Kasumi-1 (cell line): ENCODE results near the gene GRK4.
A peak's percentile ranks its signal among the peaks of the same experiment; 100 is the strongest.
"Not testable (repeated sequence)": the region's sequence is repeated elsewhere in the genome, so short reads cannot be mapped to it uniquely, and the experiment has no call there.

Experiments used
- DNase-seq, 2 experiments: peaks; one replicate each; lab custom pipeline; 2025; lab: John Stamatoyannopoulos, UW

GRK4 gene

DNA sequence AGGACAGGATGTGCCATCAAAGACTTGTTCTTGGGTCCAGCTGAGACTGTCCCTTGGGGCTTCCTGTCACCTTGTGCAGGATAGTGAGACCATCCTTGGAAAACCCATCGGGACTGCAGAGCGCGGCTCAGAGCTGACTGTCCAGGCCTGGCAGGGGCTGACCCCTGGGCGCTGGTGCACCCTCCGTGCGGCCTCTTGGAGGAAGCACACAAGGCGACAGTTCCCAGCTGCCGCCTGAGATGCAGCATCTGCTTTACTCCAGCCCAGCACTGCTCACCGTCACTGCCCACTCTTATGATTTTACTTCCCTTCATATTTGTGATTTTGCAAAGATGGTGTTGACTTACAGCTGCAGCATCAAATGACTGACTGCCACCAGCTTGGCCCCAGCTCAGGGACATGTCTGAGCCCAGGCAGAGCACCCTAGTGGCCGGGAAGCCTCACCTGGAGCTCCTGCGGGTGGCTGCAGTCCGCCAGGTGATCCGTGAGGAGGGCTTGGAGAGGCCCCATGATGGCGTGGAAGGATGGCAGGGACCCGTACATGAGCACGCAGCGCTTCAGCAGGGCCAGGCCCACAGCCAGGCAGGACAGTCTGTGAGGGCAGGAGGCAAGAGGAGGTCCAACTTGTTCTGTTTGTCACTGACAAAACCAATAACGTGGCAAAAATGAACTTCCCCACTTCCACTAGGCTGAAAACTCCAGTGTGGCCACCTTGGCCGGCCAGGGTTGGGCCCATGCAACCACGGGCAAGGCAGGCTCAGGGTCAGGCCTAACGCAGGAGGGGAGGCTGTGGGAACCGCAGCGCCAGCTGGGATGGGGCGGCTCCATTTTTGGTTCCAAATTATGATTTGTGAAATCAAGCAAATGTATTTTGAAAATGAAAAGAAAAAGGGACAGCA lies 22.0 kb upstream of the GRK4 start:
- no peak for DNase-seq

DNA sequence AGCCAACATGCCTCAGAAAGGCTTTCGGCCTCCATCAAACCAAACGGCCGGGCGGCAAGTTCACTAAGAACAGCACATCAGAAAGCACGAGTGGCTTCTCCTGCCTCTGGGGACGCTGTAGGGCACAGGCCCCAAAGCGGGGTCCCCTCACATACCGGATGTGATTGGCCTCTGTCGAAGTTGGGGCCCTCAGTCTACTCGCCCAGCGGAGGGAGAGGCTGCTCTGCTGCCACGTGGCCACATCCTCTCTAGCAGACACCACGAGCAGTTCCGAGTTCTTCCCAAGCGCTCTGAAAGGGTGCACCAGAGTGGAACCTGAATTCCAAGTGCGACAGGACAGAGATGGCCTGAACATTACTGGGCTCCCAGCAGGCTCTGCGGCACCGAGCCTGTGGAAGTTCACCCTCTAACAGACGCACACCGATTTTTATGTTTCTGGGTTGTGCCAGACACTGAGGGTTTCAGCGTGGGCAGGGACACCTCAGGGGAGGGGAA lies 21.3 kb upstream of the GRK4 start:
- no peak for DNase-seq

DNA sequence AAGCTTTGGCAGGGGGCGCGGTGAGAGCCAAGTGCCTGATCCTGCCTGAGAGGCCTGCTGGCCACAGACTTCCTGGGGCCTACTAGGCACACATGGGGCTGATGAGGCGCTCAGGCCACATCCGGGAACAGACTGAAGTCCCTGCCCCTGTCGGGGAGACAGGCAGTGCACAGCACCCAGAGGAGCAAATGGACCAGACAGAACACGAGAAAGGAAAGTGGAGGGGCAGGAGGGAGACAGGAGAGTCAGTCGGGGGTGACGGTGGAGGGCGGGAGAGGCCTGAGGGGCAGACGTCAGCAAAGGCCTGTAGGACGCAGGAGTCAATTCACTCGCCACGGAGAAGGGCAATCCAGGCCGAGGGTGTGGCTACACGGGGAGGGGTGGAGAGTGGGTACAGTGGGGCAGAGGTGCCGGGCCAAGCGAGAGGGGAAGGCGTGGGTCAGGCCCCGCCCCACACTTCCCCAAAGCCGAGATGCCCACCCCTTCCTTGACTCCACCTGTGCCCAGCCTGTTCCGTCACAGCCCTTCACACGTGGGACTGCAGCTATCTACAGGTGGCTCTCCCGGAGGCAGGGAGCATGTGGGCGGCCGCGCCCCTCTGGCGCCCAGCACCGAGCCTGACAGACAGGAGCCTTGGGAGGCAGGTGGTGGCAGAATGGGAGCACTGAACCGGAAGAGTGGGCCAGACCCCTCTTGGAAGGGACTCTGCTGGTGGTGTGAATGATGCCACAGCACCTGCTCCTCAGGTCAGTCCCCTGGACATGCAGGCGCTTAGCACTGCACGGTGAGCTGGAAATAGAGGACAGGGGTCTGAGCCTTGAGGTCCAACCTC lies 20.6 kb upstream of the GRK4 start:
- DNase-seq = no peak

DNA sequence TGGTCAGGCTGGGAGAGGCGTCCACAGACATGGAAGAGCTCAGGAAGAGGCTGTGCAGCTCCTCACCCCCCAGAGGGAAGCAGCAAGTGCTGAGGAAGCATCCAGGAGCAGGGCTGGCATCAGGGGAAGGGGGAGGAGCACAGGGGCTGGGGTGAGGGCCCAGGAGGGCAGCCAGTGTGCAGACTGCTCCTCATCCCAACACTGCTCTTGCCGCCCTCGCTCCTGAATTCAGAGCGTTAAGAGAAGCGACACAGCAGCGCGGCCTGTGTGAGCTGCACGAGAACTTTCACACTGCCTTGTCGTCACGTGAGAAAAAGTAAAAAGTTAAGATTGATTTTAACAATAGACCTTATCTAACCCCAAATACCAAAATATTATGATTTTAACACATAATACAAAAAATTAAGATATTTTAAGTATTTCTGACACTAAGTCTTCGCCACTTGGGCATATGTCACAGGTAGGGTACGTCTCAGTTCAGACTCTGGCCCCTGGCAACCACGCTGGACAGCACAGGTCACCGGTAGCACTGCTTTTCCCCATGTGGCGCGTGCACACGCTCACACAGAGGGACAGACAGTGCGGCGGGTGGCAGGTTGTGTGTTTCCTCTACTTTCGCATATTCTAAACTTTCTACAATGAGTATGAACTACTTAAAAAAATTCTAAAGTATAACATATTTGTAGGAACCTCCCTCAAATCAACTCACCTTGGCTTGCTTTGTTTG lies 19.8 kb upstream of the GRK4 start:
- DNase-seq = no peak

DNA sequence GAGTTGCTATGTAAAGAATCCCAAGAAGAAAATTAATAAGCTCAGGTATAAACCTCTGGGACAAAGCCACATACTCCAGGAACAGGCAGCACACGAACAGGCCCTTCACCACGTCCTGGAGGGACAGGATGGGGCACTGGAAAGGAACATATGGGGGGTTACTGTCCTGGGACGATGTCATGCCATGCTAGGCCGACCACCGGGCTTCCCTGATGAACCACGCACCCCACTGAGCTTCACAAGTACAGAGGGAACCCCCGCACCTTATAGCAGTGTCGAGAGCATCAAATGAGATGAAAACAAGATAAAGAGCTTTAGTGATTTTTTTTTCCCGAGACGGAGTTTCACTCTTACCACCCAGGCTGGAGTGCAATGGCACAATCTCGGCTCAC lies 19.3 kb upstream of the GRK4 start:
- no peak for DNase-seq

DNA sequence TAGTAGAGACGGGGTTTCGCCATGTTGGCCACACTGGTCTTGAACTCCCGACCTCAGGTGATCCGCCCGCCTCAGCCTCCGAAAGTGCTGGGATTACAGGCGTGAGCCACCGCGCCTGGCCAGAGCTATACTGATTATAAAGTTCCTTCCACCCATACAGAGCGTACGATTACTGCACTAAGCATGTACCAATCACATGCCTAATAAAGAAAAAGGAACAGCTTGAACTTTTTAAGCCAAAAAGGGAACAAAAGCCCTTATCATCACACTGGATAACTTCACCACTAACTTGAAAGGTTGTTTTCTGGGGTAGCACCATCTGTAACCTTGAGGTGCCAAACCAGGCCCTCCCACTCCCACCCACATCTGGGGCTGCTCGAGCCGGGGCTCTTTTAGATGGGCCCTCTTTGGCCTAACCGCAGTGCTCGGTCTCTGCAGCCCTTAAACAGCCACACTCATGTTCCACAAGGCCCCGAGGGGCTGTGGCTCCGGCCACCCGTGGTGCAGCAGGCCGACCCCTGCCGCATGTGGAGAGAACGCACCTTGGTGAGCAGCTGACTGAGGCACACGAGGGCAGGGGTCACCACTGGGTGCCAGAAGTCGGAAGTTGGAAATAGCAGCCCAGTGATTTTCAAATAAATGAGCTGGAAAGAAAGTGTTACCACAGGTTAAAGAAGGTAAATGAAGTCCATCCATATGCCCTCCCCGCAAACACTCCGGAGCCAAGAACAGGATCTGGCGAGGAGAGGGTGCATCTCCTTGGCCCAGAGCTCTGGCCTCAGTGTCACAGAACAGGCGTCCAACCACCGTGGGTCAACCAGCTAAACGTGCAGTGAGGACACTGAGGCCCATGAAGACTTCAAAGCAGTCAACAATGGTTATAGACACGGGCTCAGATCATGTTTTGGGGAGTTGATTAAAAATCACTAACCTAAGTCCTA lies 18.5 kb upstream of the GRK4 start:
- no peak for DNase-seq

DNA sequence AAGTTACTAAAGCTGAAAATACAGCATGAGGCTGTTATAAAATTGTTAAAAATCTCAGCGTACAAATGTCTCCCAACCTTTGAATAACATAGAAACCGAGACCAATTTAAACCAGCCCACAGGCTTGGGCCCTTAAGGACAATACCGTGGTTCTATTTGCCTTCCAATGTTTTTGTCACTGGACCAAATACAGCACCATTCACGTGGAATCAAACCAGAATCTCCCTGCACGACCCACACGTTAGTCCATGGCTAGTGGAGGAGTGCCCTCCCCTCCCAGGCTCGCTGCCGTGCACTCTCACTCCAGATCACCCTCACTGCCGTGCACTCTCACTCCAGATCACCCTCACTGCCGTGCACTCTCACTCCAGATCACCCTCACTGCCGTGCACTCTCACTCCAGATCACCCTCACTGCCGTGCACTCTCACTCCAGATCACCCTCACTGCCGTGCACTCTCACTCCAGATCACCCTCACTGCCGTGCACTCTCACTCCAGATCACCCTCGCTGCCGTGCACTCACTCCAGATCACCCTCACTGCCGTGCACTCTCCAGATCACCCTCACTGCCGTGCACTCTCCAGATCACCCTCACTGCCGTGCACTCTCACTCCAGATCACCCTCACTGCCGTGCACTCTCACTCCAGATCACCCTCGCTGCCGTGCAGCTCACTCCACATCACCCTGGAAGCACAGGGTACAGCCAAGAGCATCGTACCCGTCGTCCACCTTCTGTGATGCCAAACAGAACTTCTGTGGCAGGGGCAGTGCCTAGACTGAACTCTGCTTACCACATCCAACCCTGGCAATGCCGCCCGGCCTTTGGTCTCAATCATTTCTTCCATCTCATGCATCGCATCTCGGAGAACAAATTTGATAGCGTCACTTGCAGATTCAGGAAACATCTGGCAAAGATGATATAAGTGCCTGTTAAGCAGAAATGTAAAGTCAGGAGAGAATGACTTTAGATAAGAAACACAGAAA lies 17.5 kb upstream of the GRK4 start:
- not testable (repeated sequence) for DNase-seq

DNA sequence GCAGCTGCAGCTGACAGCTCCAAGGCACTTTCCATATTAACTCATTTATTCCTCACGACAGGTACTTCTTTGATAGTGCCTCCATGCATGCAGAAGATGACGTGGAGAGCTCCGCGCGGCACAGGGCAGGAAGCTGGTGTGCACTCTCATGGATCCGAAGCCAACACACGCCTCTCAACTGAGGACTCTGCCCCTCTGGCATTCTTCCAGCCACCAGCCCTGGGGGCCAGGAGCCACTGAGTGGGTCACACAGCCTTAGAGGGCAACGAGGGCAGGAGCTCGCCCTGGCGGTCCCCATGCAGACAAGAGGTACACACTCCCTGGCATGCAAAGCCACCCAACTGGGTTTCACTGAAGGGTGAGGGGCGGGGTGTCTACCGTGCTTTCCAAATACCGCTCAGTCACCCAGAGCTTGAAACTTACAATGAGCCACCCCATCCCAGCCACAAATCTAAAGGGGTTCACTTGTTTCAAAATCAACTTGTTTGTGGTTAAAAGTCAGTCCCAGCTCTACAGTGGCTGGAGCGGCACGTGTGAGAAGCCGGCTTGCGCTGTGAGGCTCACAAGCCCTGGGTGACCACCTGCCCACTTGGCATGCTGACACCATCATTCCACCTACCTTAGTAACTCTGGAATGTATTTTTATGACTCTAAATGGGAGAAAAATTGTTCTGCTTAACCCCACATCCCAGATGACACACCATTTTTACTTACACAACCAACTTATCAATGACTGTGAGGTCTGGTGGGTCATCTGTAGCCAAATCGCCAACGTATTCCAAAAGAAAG lies 16.4 kb upstream of the GRK4 start:
- DNase-seq = no peak

DNA sequence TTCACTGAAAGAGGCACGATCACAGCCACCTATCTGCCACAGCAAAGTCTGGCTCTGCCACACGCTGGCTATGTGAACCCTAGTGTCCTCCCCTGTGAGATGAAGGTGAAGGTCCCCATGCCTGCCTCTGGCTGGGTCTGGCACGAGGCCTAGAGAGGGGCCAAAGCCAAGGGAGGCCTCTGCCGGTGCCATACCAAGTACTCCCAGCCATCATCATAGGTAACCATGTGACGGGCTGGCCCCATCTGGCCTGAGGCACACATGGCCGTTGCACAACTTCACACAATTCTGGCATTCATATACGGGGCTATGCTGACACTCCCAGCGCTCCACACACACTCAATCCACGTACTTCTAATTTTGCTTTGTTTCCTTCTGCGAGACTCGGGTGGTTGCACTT lies 15.4 kb upstream of the GRK4 start:
- DNase-seq = no peak

DNA sequence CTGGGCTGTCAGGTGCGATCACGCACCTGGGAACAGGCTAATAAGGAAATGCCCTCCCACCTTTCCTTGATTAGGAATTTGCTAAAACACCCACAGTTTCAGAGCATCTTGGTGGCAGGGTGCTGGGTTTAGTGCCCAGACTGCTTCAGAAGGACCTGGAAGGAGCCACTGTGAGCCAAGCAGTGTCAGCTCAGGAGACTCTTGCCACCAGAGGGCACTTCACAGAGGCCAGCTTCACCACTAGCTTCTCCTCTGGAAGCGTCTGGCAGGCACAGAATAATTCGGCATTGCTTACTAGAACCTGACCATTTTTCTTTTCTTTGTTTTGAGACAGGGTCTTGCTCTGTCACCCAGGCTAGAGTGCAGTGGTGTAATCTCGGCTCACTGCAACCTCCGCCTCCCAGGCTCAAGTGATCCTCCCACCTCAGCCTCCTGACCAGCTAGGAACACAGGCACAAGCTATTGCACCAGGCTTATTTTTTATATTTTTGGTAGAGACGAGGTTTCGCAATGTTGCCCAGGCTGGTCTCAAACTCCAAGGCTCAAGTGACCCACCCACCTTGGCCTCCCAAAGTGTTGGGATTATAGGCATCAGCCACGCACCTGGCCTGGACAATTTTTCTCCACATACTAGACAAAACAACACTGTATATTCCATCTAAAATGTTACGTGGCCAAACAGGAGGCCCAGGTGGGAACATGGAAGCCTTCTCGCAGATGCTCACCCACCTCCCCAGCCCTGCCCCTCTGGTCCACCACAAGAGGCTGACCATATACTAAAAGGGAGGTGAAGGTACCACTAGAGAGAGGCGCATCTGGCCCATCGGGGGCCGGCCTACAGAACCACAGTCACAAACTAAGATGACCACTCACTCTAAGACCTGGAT lies 14.2 kb upstream of the GRK4 start:
- peak; percentile 35 to 67 for DNase-seq

DNA sequence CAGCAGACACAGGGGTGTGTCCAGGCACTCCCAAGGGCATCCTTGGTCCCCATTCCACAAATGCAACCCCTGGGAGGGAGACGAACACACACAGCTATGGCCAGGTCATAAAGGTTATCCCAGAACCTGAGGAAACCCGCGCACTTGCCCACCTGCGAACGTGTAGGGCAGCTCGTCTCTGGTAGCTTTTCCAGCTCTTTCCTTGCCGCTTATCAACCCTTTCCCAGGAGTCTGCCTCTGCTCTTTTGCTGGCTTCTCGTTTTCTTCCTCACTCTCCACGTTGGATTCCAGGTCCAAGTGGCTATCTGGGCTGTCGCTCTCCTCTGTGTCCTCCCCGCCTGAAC lies 13.6 kb upstream of the GRK4 start:
- no peak for DNase-seq

DNA sequence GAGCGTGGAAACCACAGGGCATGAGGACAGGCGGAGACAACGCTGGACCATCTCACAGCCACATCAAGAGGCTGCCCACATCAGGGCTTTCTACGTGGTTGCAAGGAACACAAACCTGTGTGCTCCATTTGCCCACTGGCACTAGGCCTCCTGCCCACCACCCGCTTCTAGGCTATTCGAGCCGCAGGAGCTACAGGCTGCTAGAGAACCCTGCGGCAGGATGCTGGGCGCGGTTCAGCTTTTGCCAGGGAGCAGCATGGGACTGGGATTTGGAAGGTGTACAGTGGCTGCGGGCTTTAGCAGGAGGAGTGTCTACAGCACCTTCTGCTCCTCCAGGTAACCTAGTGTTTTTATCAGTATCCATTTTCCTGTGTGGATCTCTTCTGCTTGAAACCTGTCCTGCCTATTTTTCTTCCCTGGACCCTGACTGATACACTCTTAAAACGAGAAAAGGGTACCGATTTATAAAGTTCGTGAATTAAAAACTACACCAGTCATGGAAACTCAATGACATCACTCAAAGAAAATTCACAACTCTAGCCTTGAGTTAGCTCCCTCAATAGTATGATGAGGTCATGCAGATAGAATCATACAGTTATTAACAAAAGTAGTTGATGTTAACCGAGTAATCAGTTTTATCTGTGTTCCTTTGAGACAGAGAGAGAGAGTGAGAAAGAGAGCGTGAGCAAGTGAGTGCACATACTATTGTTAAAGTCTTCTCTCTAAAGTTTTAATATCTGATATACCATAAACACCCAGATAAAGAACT lies 13.0 kb upstream of the GRK4 start:
- no peak for DNase-seq

DNA sequence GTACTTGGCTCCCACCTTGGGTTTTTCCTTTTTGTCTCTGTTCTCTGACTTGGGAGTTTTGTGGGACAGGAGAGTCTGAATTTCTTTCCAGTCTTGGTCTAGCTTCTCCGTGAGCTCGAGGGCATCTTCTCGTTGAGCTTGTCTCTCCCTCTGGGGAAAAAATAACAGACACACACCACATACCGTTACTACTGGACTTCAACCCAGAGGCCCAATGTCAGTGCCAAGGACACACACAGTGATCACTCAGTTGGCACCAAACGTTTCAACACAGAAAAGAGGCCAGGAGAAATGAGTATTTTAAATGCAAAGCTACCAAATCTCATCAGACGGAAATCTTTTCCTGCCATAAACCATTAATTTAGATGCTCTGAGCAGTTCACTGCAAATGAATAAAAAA lies 9.9 kb upstream of the GRK4 start:
- no peak for DNase-seq

DNA sequence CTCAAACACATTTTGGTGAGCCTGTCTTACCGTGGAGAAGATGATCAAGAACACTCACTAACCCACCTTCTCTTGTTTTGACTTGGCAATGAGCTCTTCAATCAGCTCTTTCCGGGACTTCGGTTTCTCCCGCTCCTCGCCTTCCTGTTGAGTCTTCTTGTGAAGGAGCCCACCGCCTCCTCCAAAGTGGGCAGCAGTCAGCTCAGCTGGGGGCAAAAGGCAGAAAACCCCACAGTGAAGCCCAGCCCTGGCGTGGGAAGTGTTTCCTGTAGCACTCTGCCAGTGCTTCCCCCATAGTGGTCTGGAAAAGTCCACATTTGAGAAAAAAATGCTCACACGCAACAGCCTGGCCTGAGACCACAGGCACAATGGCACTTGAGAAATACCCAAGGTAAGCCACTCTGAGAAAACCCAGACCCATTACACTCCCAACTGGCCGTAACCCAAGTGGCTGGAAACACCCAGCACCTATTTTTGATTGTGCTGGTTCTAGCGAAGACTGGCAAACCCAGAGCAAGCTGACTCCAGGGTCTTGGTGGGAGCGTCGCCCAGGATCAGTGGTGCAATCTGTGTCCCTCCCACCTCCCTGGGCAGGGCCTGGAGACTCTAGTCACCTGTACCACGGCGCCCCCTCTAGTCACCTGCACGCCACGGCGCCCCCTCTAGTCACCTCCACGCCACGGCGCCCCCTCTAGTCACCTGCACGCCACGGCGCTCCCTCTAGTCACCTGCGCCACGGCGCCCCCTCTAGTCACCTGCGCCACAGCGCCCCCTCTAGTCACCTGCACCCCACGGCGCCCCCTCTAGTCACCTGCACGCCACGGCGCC lies 8.8 kb upstream of the GRK4 start:
- DNase-seq = no peak

DNA sequence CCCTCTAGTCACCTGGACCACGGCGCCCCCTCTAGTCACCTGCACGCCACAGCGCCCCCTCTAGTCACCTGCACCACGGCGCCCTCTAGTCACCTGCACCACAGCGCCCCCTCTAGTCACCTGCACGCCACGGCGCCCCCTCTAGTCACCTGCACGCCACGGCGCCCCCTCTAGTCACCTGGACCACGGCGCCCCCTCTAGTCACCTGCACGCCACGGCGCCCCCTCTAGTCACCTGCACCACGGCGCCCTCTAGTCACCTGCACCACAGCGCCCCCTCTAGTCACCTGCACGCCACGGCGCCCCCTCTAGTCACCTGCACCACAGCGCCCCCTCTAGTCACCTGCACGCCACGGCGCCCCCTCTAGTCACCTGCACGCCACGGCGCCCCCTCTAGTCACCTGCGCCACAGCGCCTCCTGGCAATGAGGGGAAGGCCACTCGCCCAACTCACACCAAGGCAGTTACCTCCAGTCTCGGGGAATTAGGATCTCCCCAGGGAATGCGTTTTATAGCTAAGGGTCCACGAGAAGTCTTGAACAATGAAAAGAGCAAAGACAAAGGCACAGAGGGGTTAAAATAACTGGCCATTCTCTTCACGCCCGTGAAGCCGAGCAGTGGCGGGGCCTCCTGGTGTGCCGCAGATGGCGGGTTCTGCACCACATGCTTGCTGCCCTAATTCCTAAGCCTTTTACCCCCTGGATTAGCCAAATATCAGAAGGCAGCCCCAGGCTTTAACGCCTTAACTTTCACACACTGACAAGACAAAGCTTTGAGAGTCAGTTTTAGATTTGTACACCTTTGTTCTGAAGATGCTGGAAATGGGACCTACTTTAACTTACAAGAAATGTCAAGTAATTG lies 8.0 kb upstream of the GRK4 start:
- not testable (repeated sequence) for DNase-seq

DNA sequence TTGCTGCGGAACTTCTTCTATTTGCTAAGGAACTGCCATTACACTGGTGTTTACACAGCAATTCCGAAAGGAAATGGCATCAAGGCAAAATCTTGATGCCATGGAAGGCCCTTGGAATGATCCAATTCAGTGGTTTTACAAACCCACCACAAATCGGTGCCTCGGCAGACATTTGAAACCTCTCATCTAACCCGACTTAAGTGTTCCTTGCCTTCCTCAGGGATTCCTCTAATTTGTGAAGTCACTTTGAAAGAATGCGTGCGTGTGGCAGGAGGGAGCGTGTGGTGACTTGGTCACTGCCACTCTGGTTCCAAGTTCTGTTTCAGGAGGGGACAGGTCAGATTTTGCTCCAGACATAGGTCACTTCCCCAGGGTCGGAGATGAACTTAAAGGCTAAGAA lies 4.9 kb upstream of the GRK4 start:
- no peak for DNase-seq
